Ishikawa (cell line): ENCODE data around the gene CIITA.

ENCODE experiments used
- CREB1 ChIP-seq: IDR thresholded peaks from 2 replicates; pipeline ENCODE4 v1.6.1; 2012; ENCODE audit warnings: low read depth
- EGR1 ChIP-seq: IDR thresholded peaks from 2 replicates; pipeline ENCODE4 v1.6.1; 2012
- EP300 ChIP-seq: IDR thresholded peaks from 2 replicates; pipeline ENCODE4 v1.6.1; 2012; ENCODE audit warnings: borderline replicate concordance
- FOXM1 ChIP-seq: IDR thresholded peaks from 2 replicates; pipeline ENCODE4 v1.6.1; 2012; ENCODE audit warnings: low read depth, borderline replicate concordance
- RAD21 ChIP-seq: IDR thresholded peaks from 2 replicates; pipeline ENCODE4 v1.6.1; 2012; ENCODE audit warnings: low read depth
- TAF1 ChIP-seq: IDR thresholded peaks from 2 replicates; pipeline ENCODE4 v1.6.1; 2012; ENCODE audit warnings: low read depth, mild to moderate bottlenecking
- TCF12 ChIP-seq: IDR thresholded peaks from 2 replicates; pipeline ENCODE4 v1.6.1; 2012; ENCODE audit warnings: low read depth
- TEAD4 ChIP-seq: IDR thresholded peaks from 2 replicates; pipeline ENCODE4 v1.6.1; 2012
- ZBTB7A ChIP-seq: IDR thresholded peaks from 2 replicates; pipeline ENCODE4 v1.6.1; 2012; ENCODE audit warnings: low read depth
- TF ChIP-seq, protein P1 (sequence below): IDR thresholded peaks from 2 replicates; pipeline ENCODE4 v1.6.1; 2012
- TF ChIP-seq, protein P2 (sequence below): IDR thresholded peaks from 2 replicates; pipeline ENCODE4 v1.6.1; 2012; ENCODE audit warnings: low read depth, mild to moderate bottlenecking

GRCh38 chr16:10851512-10851911 is 25.5 kb upstream of the CIITA start:
- TF ChIP-seq EGR1 (no peak), ZBTB7A (no peak), TAF1 (no peak), TEAD4 (no peak), FOXM1 (no peak), EP300 (no peak), TCF12 (no peak), RAD21 (no peak), CREB1 (no peak)
- TF ChIP-seq, protein P1, sequence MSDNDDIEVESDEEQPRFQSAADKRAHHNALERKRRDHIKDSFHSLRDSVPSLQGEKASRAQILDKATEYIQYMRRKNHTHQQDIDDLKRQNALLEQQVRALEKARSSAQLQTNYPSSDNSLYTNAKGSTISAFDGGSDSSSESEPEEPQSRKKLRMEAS, result no peak
- TF ChIP-seq, protein P2, sequence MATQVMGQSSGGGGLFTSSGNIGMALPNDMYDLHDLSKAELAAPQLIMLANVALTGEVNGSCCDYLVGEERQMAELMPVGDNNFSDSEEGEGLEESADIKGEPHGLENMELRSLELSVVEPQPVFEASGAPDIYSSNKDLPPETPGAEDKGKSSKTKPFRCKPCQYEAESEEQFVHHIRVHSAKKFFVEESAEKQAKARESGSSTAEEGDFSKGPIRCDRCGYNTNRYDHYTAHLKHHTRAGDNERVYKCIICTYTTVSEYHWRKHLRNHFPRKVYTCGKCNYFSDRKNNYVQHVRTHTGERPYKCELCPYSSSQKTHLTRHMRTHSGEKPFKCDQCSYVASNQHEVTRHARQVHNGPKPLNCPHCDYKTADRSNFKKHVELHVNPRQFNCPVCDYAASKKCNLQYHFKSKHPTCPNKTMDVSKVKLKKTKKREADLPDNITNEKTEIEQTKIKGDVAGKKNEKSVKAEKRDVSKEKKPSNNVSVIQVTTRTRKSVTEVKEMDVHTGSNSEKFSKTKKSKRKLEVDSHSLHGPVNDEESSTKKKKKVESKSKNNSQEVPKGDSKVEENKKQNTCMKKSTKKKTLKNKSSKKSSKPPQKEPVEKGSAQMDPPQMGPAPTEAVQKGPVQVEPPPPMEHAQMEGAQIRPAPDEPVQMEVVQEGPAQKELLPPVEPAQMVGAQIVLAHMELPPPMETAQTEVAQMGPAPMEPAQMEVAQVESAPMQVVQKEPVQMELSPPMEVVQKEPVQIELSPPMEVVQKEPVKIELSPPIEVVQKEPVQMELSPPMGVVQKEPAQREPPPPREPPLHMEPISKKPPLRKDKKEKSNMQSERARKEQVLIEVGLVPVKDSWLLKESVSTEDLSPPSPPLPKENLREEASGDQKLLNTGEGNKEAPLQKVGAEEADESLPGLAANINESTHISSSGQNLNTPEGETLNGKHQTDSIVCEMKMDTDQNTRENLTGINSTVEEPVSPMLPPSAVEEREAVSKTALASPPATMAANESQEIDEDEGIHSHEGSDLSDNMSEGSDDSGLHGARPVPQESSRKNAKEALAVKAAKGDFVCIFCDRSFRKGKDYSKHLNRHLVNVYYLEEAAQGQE, result no peak
